Measurements from ENCODE around the gene NT5M. TPM values are rescaled to one million over a fixed set of nuclear protein-coding genes. Genes with fewer than 3 reads are reported as not detected.

Gene NT5M
- polyA plus RNA-seq, 2 of the 4 experiments (the other 2 are of a cell fraction) = 5.3 to 5.9 TPM

- TF ChIP-seq BCL3 (IDR thresholded peaks at IDR 0.05) = no peak
- no peak for TF ChIP-seq CBX8 (IDR thresholded peaks at IDR 0.05)
- no peak for TF ChIP-seq RAD21 (conservative IDR thresholded peaks at IDR 0.05 in 1 of 2, IDR thresholded peaks at IDR 0.05 in 1 of 2)
- TF ChIP-seq FOSL2 (IDR thresholded peaks at IDR 0.05) = no peak
- no peak; the same call in 1 of the 2 replicates for TF ChIP-seq FOSL2 (CRISPR knock-in tag; IDR thresholded peaks at IDR 0.05)
- no peak for TF ChIP-seq USF2 (IDR thresholded peaks at IDR 0.05)
- no peak for TF ChIP-seq HDAC2 (IDR thresholded peaks at IDR 0.05)
- TF ChIP-seq CBX2 (IDR thresholded peaks at IDR 0.05; ENCODE audit: borderline replicate concordance, low read depth) = no peak
- no peak for TF ChIP-seq E2F6 (IDR thresholded peaks at IDR 0.05; ENCODE audit: borderline replicate concordance, low read depth)
- TF ChIP-seq ESRRA (IDR thresholded peaks at IDR 0.05; ENCODE audit: borderline replicate concordance, low read length) = no peak
- H3K4me3 ChIP-seq = no peak overlapping the region
- ChIA-PET CTCF (interaction anchor here (1.0 to 3.0 kb wide), 12 partner anchors 8 to 255 kb away, joined by 3 to 11 read pairs (median 4); partner anchors contain the start of gene RASD1), POLR2A (no interaction called here)
- no peak overlapping the region for H3K27ac ChIP-seq
- H3K9me3 ChIP-seq = no peaks in the 10 kb centered on the region; the same call in 2 of the 3 replicates
- 73% methylated on average over 7 of the region's 7 CpGs for WGBS (ENCODE audit: missing lambda C conversion rate)
- H3K4me1 ChIP-seq = no peaks in the 10 kb centered on the region
- no peak for ATAC-seq
- no peak for FAIRE-seq
- no peak for DNase-seq (ENCODE audit: low read depth in 1 of 2, low spot score in 1 of 2)
- no peak overlapping the region for H3K4me2 ChIP-seq
These were observed 83.9 kb downstream of the NT5M start for GRCh38 chr17:17387017-17387497.

GRCh38 chr17:17387498-17388362, 84.6 kb downstream of the NT5M start:
- Histone ChIP-seq H3K4me2 (no peak overlapping the region), H3K27ac (no peak overlapping the region), H3K4me1 (no peaks in the 10 kb centered on the region), H3K9me3 (no peaks in the 10 kb centered on the region; the same call in 2 of the 3 replicates), H3K4me3 (no peak overlapping the region)
- no peak for TF ChIP-seq HEYL (CRISPR knock-in tag; IDR thresholded peaks at IDR 0.05)
- TF ChIP-seq TP53 (CRISPR knock-in tag; IDR thresholded peaks at IDR 0.05) = no peak
- 0 out of 3 replicates have a peak, but pooled peaks have one; percentile 8 for TF ChIP-seq SMC3 (IDR thresholded peaks at IDR 0.05)
- peak; percentile 18; the same call in 1 of the 3 replicates for TF ChIP-seq CTCF (IDR thresholded peaks at IDR 0.05)
- 0 out of 5 replicates have a peak, but pooled peaks of 1 of the 2 experiments have one; percentile 11 for TF ChIP-seq RAD21 (conservative IDR thresholded peaks at IDR 0.05 in 1 of 2, IDR thresholded peaks at IDR 0.05 in 1 of 2)
- no peak for TF ChIP-seq CBX2 (IDR thresholded peaks at IDR 0.05; ENCODE audit: borderline replicate concordance, low read depth)
- no peak for TF ChIP-seq ZC3H11A (IDR thresholded peaks at IDR 0.05)
- no peak for TF ChIP-seq FOSL2 (IDR thresholded peaks at IDR 0.05)
- peak; percentile 48; the same call in 1 of the 2 replicates for TF ChIP-seq FOSL2 (CRISPR knock-in tag; IDR thresholded peaks at IDR 0.05)
- DNase-seq (ENCODE audit: low read depth in 1 of 2, low spot score in 1 of 2) (peak; percentile 75 to 76), FAIRE-seq (no peak), ATAC-seq (peak; percentile 91 to 97)
- CTCF ChIA-PET = interaction anchor here (0.6 to 3.0 kb wide), 15 partner anchors 9 to 254 kb away, joined by 3 to 11 read pairs (median 4); partner anchors contain the start of gene RASD1
- POLR2A ChIA-PET = no interaction called here
- 69% methylated on average over 15 of the region's 15 CpGs for WGBS (ENCODE audit: missing lambda C conversion rate)
